Liver (tissue), 3 donors: ENCODE results near the gene TOMM40L.

Experiments used
- ATF3 ChIP-seq: IDR thresholded peaks from 2 replicates; pipeline ENCODE4 v1.6.1; 2016; ENCODE audit warnings: antibody characterized with exemption
- CTCF ChIP-seq: fragments of 150-350 bp; IDR thresholded peaks from 2 replicates; pipeline ENCODE4 v1.5.1; 2017; ENCODE audit warnings: improper control_type of control experiment, low read depth, low read length; ENCODE audit not compliant: missing input control
- EGR1 ChIP-seq, 2 donors: IDR thresholded peaks; 2 replicates each; pipeline ENCODE4 v1.6.1; 2016 to 2018; ENCODE audit warnings: antibody characterized with exemption in 2 of 2, low read depth in 2 of 2
- MAX ChIP-seq: IDR thresholded peaks from 2 replicates; pipeline ENCODE4 v1.6.1; 2016; ENCODE audit warnings: antibody characterized with exemption
- SP1 ChIP-seq: IDR thresholded peaks from 2 replicates; pipeline ENCODE4 v1.6.1; 2018; ENCODE audit warnings: antibody characterized with exemption, mild to moderate bottlenecking
- TAF1 ChIP-seq: conservative IDR thresholded peaks from 2 replicates; pipeline ENCODE4 v1.6.1; 2016; ENCODE audit warnings: antibody characterized with exemption, mild to moderate bottlenecking
- donor health status: healthy.
- donor health status: healthy.

- TF ChIP-seq TAF1, result no peak
- TF ChIP-seq ATF3, result no peak
- TF ChIP-seq CTCF, result no peak
- TF ChIP-seq SP1, result no peak
- no peak for TF ChIP-seq EGR1 (IDR thresholded peaks at IDR 0.05; ENCODE audit: low read depth in 2 of 2)
- TF ChIP-seq MAX, result no peak
Measured at GRCh38 chr1:161198897-161199431, 26.9 kb upstream of the TOMM40L start, which contains the start of gene ADAMTS4.
